ENCODE measurements around the gene EIF2B4.
A peak's percentile ranks its signal among the peaks of the same experiment; 100 is the strongest.

The EIF2B4 gene

GRCh38 chr2:27378809-27379290 is 8.7 kb upstream of the EIF2B4 start:
- Histone ChIP-seq H3K27ac (peak overlapping the region in 4 of 21 experiments; percentile 2 to 90 (median 16)), H3K4me3 (no peak overlapping the region)

GRCh38 chr2:27378096-27378808 is 8.1 kb upstream of the EIF2B4 start:
- Histone ChIP-seq H3K27ac (peak overlapping the region in 2 of 21 experiments; percentile 15 to 16), H3K4me3 (no peak overlapping the region)

- H3K27ac ChIP-seq: no peak overlapping the region
- no peak overlapping the region for H3K4me3 ChIP-seq
Observed at GRCh38 chr2:27377618-27378095, 7.5 kb upstream of the EIF2B4 start.

GRCh38 chr2:27376866-27377617 is 6.9 kb upstream of the EIF2B4 start:
- Histone ChIP-seq H3K4me3 (no peak overlapping the region), H3K27ac (no peak overlapping the region)

GRCh38 chr2:27376151-27376865 is 6.2 kb upstream of the EIF2B4 start:
- no peak overlapping the region for H3K27ac ChIP-seq
- H3K4me3 ChIP-seq: no peak overlapping the region

- no peak overlapping the region for H3K27ac ChIP-seq
- no peak overlapping the region for H3K4me3 ChIP-seq
Observed at GRCh38 chr2:27375513-27376099, 5.5 kb upstream of the EIF2B4 start.

- Histone ChIP-seq H3K4me3 (no peak overlapping the region), H3K27ac (no peak overlapping the region)
Observed at GRCh38 chr2:27373567-27373966, 3.4 kb upstream of the EIF2B4 start.

GRCh38 chr2:27372937-27373336 is 2.8 kb upstream of the EIF2B4 start:
- H3K27ac ChIP-seq: peak overlapping the region in 1 of 21 experiments; percentile 96

GRCh38 chr2:27370816-27371620 is 880 bp upstream of the EIF2B4 start:
- Histone ChIP-seq H3K4me3 (peak overlapping the region; percentile 77 to 100 (median 96)), H3K27ac (peak overlapping the region; percentile 74 to 98 (median 94))

More at GRCh38 chr2:27372937-27373336, 2.8 kb upstream of the EIF2B4 start:
- H3K4me3 ChIP-seq: no peak overlapping the region

- Histone ChIP-seq H3K4me3 (peak overlapping the region; percentile 77 to 100 (median 96)), H3K27ac (peak overlapping the region; percentile 82 to 98 (median 94))
Observed at GRCh38 chr2:27369471-27370025, 590 bp downstream of the EIF2B4 start.

GRCh38 chr2:27363933-27364332 is 6.2 kb downstream of the EIF2B4 start:
- no peak overlapping the region for H3K4me3 ChIP-seq
- no peak overlapping the region for H3K27ac ChIP-seq

GRCh38 chr2:27362678-27363420 is 7.3 kb downstream of the EIF2B4 start:
- Histone ChIP-seq H3K27ac (no peak overlapping the region), H3K4me3 (no peak overlapping the region)

GRCh38 chr2:27356382-27357181 is 13.6 kb downstream of the EIF2B4 start, which contains the start of gene GTF3C2:
Gene GTF3C2 (minus strand): TSS chr2:27356764. CDS start chr2:27343554, 13,210 bp downstream.
- Histone ChIP-seq H3K27ac (peak within 1 kb of the TSS; percentile 39 to 96 (median 90)), H3K4me3 (peak within 1 kb of the TSS; percentile 66 to 98 (median 84))

GRCh38 chr2:27356056-27356381 is 14.1 kb downstream of the EIF2B4 start:
- H3K4me3 ChIP-seq: peak overlapping the region; percentile 66 to 98 (median 84)
- H3K27ac ChIP-seq: peak overlapping the region; percentile 39 to 96 (median 90)

GRCh38 chr2:27354597-27354927 is 15.6 kb downstream of the EIF2B4 start:
- no peak overlapping the region for H3K4me3 ChIP-seq
- H3K27ac ChIP-seq: peak overlapping the region in 1 of 21 experiments; percentile 38

- Histone ChIP-seq H3K4me3 (no peak overlapping the region), H3K27ac (peak overlapping the region in 2 of 21 experiments; percentile 6 to 38)
Observed at GRCh38 chr2:27353762-27354596, 16.2 kb downstream of the EIF2B4 start.
